SKM-1 treated with dmso at 0.1 percent for 144 hours (cell line): ENCODE data around the gene OR6S1.
A peak's percentile ranks its signal among the peaks of the same experiment; 100 is the strongest.

ENCODE experiments used
- DNase-seq: peaks from one replicate; lab custom pipeline; 2025; ENCODE audit not compliant: unreplicated experiment; lab: John Stamatoyannopoulos, UW

OR6S1 gene, protein sequence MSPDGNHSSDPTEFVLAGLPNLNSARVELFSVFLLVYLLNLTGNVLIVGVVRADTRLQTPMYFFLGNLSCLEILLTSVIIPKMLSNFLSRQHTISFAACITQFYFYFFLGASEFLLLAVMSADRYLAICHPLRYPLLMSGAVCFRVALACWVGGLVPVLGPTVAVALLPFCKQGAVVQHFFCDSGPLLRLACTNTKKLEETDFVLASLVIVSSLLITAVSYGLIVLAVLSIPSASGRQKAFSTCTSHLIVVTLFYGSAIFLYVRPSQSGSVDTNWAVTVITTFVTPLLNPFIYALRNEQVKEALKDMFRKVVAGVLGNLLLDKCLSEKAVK

GRCh38 chr14:20641591-20641990 lies at the start of gene OR6S1:
Gene OR6S1 (minus strand): TSS chr14:20641691. CDS start chr14:20641691, 0 bp downstream.
- no peak for DNase-seq

GRCh38 chr14:20690848-20691640 lies 49.6 kb upstream of the OR6S1 start:
- peak; percentile 44 for DNase-seq

GRCh38 chr14:20688167-20688839 lies 46.8 kb upstream of the OR6S1 start, which contains the start of gene ANG:
Gene ANG (plus strand): TSS chr14:20688764. CDS start chr14:20693565, 4,801 bp downstream.
- DNase-seq: no peak

GRCh38 chr14:20687362-20688166 lies 46.1 kb upstream of the OR6S1 start:
- DNase-seq: no peak

DNA sequence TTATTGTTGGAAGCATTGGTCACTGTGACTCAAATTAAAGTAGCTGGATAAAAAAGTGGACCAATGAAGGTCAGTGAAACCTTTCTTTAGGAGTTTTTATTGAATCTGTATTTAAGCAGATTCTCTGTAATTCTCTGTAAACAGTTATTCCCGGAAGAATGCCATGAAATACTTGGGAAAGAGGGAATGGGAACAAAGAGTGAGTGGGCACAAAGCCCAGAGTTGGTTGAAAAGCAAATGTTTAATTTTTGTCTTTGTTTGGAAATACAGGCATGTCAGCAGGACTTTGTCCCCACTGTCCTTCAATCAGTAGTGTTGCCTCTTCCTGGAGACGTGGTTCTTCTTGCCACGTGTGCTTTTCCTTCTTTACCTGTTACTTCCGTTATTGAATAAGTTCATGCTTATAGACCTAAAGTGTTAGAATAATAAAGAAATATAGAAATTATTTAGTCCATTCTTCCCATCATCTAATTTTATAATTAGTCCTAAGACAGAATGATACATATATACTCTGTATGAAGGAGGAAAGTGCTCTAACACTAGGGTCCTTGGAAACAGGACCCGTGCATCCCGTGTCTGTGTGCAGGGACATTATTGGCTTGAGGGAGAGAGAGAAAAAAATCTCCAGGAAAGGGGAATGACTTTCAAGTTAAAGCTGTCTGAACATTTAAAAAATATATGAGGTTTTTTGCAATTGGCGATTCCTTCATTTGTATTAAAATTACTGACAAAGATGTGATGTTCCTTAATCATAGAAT lies 45.1 kb upstream of the OR6S1 start:
- no peak for DNase-seq

DNA sequence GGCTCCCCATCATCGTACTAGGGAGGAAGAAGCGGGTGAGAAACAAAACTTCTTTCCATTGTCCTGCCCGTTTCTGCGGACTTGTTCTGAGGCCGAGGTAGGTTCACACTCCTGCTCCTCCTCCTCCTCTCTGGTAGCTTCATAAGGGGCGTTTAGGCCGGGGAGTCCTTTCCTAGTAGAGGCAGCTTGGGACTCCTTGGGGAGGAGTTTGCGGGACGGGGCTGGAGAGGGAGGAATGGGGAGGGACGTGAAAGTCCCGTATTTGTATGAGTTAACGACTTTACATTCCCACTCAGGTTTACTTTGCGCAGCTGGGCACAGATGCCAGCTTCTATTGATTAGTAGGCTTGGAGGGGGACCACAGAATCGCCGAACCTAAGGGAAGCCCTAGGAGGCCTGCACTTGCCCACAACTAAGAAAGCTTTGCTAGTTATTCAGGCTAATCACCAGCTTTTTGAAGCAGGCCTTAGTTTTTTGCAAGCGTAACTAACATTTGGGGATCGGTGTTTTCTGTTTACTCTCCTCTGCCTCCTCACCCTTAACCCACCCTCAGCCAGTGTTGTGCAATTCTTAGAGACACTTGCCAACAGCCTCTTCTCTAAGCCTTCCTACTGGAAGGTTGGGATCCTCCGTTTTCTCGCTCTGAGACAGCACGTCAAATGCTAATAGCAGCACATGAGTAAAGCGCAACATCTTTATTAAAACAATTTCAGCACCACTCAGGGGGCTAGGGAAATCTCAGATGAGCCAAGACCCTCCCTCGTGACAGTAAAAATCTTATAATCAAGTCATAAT lies 43.4 kb upstream of the OR6S1 start:
- no peak for DNase-seq

- peak; percentile 52 for DNase-seq
Measured at GRCh38 chr14:20683891-20684661, 42.6 kb upstream of the OR6S1 start, which contains the start of gene RNASE4. Gene RNASE4 (plus strand): TSS chr14:20684560. CDS start chr14:20699372, 14,812 bp downstream.

- DNase-seq: peak; percentile 40
Measured at GRCh38 chr14:20683125-20683890, 41.8 kb upstream of the OR6S1 start.

- DNase-seq: peak; percentile 49
Measured at GRCh38 chr14:20682435-20683124, 41.1 kb upstream of the OR6S1 start.

GRCh38 chr14:20682127-20682434 lies 40.6 kb upstream of the OR6S1 start:
- DNase-seq: no peak

GRCh38 chr14:20681348-20682126 lies 40.0 kb upstream of the OR6S1 start:
- peak; percentile 57 for DNase-seq

DNA sequence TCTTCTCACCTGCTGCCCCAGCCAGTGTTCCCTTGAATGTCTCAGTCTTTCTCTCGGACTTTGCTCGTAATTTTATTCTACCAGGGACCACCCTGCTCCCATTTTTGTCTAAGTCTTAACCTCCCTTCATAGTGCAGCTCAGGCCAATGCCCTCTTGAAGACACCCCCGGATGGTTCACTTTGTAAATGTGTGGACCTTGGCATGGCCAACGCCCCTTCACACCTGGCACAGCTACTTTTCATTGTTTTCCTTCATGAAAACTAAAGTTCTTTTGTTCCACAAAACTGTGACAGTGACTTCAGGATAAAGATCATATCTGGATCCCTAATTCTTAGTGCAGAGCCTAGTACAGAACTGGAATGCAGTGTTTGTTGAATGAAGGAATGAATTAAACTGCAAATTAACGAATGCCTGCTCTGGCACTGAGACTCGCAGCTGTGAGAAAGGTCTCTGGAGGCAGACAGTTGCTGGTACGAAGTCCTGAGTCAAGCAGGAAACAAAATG lies 39.4 kb upstream of the OR6S1 start:
- DNase-seq: no peak

- DNase-seq: no peak
Measured at GRCh38 chr14:20680363-20680762, 38.9 kb upstream of the OR6S1 start.

DNA sequence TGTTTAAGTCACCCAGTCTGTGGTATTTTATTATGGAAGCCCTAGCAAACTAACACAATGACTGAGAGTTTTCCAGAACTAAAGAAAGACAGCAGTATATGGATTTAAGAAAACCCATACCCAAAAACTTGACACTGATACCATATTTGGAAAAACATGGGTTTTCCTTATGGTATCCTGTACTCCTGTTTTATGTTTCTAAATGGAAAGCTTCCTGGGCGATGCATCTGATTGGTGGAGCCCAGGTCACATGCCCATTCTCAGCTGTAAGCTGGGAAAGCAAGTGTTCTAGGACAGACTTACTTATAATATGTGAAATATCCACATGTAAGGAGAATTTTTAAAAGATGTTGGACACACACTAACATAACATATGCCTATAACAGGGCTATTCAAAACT lies 38.4 kb upstream of the OR6S1 start:
- DNase-seq: no peak

- no peak for DNase-seq
Measured at GRCh38 chr14:20676072-20676471, 34.6 kb upstream of the OR6S1 start.

DNA sequence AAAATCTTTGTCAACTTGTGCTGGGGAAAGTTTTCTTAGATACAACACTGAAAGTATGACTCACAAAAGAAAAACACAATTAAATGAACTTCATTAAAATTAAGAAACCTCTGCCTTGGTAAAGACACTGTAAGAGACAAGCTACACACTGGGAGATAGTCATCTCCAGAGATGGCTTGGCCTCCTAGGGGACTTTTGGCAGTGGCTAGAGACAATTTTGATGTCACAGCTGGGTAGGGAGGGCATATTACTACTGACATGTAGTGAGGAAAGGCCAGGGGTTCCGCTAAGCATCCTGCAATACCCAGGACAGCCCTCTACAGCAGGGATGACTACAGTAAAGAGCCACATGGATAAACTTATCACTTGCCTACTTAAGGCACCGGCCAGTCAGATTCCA lies 34.2 kb upstream of the OR6S1 start:
- DNase-seq: no peak
